AG09319 (cell line): ENCODE data around the gene NUFIP2.

Experiments
- DNase-seq: peaks from one replicate; pipeline ENCODE4 v3.0.0-alpha.2; 2010; ENCODE audit warnings: low read depth; ENCODE audit errors: extremely low read depth
- CTCF ChIP-seq: IDR thresholded peaks from 2 replicates; pipeline ENCODE4 v1.5.1; 2011; ENCODE audit warnings: low read depth, mild to moderate bottlenecking, inconsistent platforms, low read length, moderate library complexity

The NUFIP2 gene

GRCh38 chr17:29216181-29216580 is 77.8 kb downstream of the NUFIP2 start:
- no peak for DNase-seq
- no peak for TF ChIP-seq CTCF

- no peak for TF ChIP-seq CTCF
- DNase-seq = no peak
Observed at GRCh38 chr17:29215717-29216116, 78.2 kb downstream of the NUFIP2 start.

GRCh38 chr17:29215174-29215573 is 78.8 kb downstream of the NUFIP2 start:
- no peak for TF ChIP-seq CTCF
- no peak for DNase-seq

GRCh38 chr17:29214215-29215146 is 79.5 kb downstream of the NUFIP2 start:
- DNase-seq = no peak
- no peak for TF ChIP-seq CTCF

- DNase-seq = peak; percentile 19
Observed at GRCh38 chr17:29212681-29213121, 81.2 kb downstream of the NUFIP2 start.

GRCh38 chr17:29212094-29212631 is 81.8 kb downstream of the NUFIP2 start:
- no peak for DNase-seq
- TF ChIP-seq CTCF = no peak

More at GRCh38 chr17:29212681-29213121, 81.2 kb downstream of the NUFIP2 start:
- TF ChIP-seq CTCF = no peak

GRCh38 chr17:29210879-29211278 is 83.1 kb downstream of the NUFIP2 start:
- no peak for DNase-seq
- no peak for TF ChIP-seq CTCF
